Mammary epithelial cell (primary cell): Measurements from ENCODE around the gene EML5.

Source experiments
- EZH2 ChIP-seq: IDR thresholded peaks from 2 replicates; pipeline ENCODE4 v1.6.1; 2012; ENCODE audit warnings: low read length, inconsistent platforms, borderline replicate concordance
- TF ChIP-seq, protein P1 (sequence below), 2 donors: IDR thresholded peaks in 1 of 2; conservative IDR thresholded peaks in 1 of 2; 2 replicates each; pipeline ENCODE4 v1.5.1; 2011 to 2012; ENCODE audit warnings: inconsistent platforms in 2 of 2, low read length in 2 of 2, mild to moderate bottlenecking in 2 of 2, control low read depth in 1 of 2, low read depth in 1 of 2; ENCODE audit not compliant: insufficient read depth in 1 of 2; ENCODE audit errors: extremely low read depth in 1 of 2

DNA sequence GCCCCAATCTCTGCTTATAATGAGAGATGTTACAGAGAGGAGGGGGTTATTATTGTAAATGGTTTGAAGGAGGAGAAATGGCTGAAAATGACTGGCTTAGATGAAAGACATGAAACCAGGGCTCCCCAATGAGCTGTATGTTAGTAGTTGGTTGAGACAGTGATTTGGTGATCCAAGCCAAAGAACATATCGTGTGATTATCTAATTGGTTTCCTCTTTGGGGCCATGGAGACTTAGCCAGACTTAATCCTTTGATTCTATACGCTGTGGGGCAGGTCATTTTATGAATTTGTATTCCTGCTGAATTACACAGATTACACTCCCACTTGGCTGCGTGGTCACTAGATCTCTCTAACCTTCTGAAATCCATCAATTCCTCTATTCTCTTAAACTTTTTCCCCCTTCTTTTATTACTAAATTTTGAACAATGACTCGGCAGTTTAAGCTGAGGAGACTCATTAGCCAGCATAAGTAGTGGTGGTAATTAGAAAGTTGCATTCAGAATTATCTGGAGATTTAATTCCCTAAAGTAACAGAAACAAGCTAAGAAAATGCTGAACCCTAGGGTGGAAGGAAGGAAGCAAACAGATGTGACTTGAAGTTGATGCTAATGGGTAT lies 37.0 kb upstream of the EML5 start:
- TF ChIP-seq, protein P1, sequence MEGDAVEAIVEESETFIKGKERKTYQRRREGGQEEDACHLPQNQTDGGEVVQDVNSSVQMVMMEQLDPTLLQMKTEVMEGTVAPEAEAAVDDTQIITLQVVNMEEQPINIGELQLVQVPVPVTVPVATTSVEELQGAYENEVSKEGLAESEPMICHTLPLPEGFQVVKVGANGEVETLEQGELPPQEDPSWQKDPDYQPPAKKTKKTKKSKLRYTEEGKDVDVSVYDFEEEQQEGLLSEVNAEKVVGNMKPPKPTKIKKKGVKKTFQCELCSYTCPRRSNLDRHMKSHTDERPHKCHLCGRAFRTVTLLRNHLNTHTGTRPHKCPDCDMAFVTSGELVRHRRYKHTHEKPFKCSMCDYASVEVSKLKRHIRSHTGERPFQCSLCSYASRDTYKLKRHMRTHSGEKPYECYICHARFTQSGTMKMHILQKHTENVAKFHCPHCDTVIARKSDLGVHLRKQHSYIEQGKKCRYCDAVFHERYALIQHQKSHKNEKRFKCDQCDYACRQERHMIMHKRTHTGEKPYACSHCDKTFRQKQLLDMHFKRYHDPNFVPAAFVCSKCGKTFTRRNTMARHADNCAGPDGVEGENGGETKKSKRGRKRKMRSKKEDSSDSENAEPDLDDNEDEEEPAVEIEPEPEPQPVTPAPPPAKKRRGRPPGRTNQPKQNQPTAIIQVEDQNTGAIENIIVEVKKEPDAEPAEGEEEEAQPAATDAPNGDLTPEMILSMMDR (conservative IDR thresholded peaks at IDR 0.05 in 1 of 2, IDR thresholded peaks at IDR 0.05 in 1 of 2; ENCODE audit: extremely low read depth in 1 of 2, insufficient read depth in 1 of 2, low read depth in 1 of 2, low read length in 2 of 2): no peak
- no peak for TF ChIP-seq EZH2
